Testis (tissue), 3 donors: ENCODE data around the gene RRP1. TPM values are rescaled to one million over a fixed set of nuclear protein-coding genes. Genes with fewer than 3 reads are reported as not detected.

ENCODE experiments used
- DNase-seq: peaks from one replicate; pipeline ENCODE4 v3.0.0-alpha.2; 2019
- H3K27ac ChIP-seq, 2 donors: fragments of 200-600 bp; sonication (generic); one replicate each; pipeline ENCODE4 v1.5.1; 2019
- H3K27me3 ChIP-seq: fragments of 200-600 bp; sonication (generic); one replicate; pipeline ENCODE4 v1.5.1; 2019
- H3K36me3 ChIP-seq: fragments of 200-600 bp; sonication (generic); one replicate; pipeline ENCODE4 v1.5.1; 2017; ENCODE audit warnings: low read depth; ENCODE audit errors: missing control alignments
- H3K4me1 ChIP-seq: fragments of 200-600 bp; sonication (generic); one replicate; pipeline ENCODE4 v1.5.1; 2019
- H3K4me3 ChIP-seq, 2 donors: fragments of 200-600 bp; sonication (generic); one replicate each; pipeline ENCODE4 v1.5.1; 2017 to 2019
- H3K9me3 ChIP-seq: fragments of 200-600 bp; sonication (generic); one replicate; pipeline ENCODE4 v1.5.1; 2017
- POLR2A ChIP-seq: fragments of 450-650 bp; IDR thresholded peaks from one replicate; pipeline ENCODE4 v1.6.1; 2017; ENCODE audit warnings: antibody characterized with exemption, mild to moderate bottlenecking, moderate library complexity
- WGBS, 2 donors: methylation state at CpG; one replicate each; pipeline ENCODE4 v1.1.5; 2018; 5-methylcytosine and 5-hydroxymethylcytosine counted together
- intact Hi-C: fragments of 100-400 bp; cut with DNase I; formaldehyde crosslinking; loops from one replicate; pipeline ENCODE4 v1.15.1; 2023; ENCODE audit warnings: low total_unique reads
- polyA plus RNA-seq: library from polyadenylated mRNA; stranded (reverse); fragments of 350-450 nt; fragmentation: Illumina TruSeq; extraction: RNeasy Lipid Tissue Mini Kit (QIAGEN cat#74804); gene quantifications from one replicate; pipeline ENCODE4 v1.2.3, GENCODE V29; 2014; ENCODE audit warnings: low read depth, low replicate concordance; ENCODE audit not compliant: insufficient read depth
- total RNA-seq, 2 donors: library from RNA; depleted of rRNA; stranded (reverse); fragments of >200 nt; gene quantifications; one replicate each; pipeline ENCODE4 v1.2.3, GENCODE V29; 2016
- TF ChIP-seq, protein P1 (sequence below), 3 experiments: fragments of 450-650 bp in 2 of 3; fragments of 200-600 bp in 1 of 3; sonication (generic) in 1 of 3; IDR thresholded peaks; one replicate each; pipeline ENCODE4 v1.5.1; 2016 to 2019; ENCODE audit warnings: antibody characterized with exemption in 3 of 3, mild to moderate bottlenecking in 2 of 3, moderate library complexity in 1 of 3

Gene RRP1
- total and polyA plus RNA-seq, 3 donors from 2014 or later = 21.1 to 40.2 (median 33.6) TPM

DNA sequence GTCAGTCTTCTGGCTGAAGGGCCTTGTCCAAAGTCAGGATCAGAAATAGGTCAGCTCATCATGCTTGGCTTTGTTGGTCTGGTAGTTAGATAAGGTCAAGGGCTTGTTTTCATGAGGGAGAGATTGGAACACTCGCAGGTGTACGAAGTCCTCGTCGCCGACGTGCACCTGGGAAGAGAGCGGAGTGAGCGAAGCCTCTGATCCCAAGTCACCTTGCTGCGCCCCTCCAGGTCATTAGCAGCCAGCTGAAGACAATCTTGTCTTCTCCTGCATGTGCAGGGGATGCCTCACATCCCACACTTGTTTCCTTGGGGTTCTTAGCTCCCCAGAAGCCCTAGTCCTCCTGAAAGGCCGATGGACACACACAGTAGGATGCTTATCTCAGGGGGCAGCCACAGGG, 15.2 kb upstream of the RRP1 start:
- Histone ChIP-seq H3K27me3 (no peaks in the 10 kb centered on the region), H3K4me3 (no peak overlapping the region), H3K9me3 (no peaks in the 10 kb centered on the region), H3K36me3 (no peaks in the 10 kb centered on the region), H3K27ac (no peak overlapping the region), H3K4me1 (peaks cover 11% of the 10 kb centered on the region)
- TF ChIP-seq, protein P1, sequence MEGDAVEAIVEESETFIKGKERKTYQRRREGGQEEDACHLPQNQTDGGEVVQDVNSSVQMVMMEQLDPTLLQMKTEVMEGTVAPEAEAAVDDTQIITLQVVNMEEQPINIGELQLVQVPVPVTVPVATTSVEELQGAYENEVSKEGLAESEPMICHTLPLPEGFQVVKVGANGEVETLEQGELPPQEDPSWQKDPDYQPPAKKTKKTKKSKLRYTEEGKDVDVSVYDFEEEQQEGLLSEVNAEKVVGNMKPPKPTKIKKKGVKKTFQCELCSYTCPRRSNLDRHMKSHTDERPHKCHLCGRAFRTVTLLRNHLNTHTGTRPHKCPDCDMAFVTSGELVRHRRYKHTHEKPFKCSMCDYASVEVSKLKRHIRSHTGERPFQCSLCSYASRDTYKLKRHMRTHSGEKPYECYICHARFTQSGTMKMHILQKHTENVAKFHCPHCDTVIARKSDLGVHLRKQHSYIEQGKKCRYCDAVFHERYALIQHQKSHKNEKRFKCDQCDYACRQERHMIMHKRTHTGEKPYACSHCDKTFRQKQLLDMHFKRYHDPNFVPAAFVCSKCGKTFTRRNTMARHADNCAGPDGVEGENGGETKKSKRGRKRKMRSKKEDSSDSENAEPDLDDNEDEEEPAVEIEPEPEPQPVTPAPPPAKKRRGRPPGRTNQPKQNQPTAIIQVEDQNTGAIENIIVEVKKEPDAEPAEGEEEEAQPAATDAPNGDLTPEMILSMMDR (IDR thresholded peaks at IDR 0.05) = no peak
- no peak for TF ChIP-seq POLR2A
- no peak for DNase-seq
- intact Hi-C loops = no loop called here
- WGBS, 2 donors = 92 to 94% methylated on average over 4 to 10 of the region's 10 CpGs

DNA sequence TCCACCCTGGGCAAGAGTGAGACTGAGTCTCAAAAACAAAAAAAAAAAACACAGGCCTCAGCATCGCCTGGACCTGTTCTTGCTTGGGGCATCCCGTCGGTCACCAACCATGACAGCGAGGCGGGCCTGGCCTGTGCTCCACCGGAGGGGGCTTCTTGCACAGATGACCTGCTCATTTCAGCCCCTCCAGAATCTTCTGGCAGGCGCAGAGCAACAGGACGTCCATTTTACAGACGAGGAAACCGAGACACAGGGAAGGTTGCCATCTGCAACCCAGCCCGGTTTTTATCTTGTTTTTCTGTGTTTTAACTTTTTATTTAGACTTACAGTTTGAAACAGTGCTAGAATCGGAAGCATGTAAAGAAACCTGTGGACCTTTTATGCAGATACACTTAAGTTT, 14.2 kb upstream of the RRP1 start:
- H3K27ac ChIP-seq = peak overlapping the region in 1 of 2 donors; percentile 90
- no peak for TF ChIP-seq POLR2A
- TF ChIP-seq, protein P1 (IDR thresholded peaks at IDR 0.05) = no peak
- no peaks in the 10 kb centered on the region for H3K36me3 ChIP-seq
- intact Hi-C loops = no loop called here
- no peaks in the 10 kb centered on the region for H3K9me3 ChIP-seq
- no peak for DNase-seq
- WGBS, 2 donors = 49 to 62% methylated on average over 12 of the region's 12 CpGs
- H3K4me1 ChIP-seq = peaks cover 12% of the 10 kb centered on the region
- H3K4me3 ChIP-seq = peak overlapping the region; percentile 86 to 97
- H3K27me3 ChIP-seq = no peaks in the 10 kb centered on the region

DNA sequence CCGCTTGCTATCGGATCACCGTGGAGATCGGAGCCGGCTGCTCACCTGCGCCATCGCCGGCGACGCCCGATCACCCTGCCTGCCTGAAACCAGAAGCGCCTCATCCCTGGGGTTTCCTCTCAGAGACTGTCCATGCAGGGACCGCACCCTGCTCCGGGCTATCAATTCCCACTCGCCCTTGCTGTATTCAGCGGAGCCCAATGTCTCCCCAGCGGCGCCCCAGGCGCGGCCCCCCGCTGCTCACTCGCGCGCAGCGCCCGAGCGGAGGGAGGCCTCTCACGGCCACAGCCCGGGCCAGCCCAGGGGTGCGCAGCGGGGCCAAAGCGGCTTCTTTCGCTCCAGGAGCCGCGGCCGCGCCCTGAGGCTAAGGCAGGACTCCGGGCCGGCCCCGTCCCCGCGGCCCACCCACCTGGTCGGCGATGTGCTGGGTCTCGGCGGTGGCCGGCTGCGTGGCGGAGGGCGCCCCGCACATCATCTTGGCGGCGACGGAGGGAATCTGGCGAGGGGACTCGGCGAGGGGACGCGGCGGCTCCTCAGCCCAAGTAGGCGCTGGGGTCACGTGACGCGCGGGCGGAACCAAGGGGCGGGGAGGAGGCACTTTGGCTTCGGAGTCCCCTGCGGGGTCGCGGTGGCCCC, 13.5 kb upstream of the RRP1 start, which contains the start of gene CSTB:
TSS of gene CSTB (minus strand) at position 514 of the 636 bp plus-strand sequence. CDS start at position 475, 39 bp downstream.
- Histone ChIP-seq H3K4me1 (peaks cover 12% of the 10 kb centered on the region), H3K36me3 (no peaks in the 10 kb centered on the region)

GRCh38 chr21:43777953-43778352, 11.4 kb upstream of the RRP1 start:
- H3K36me3 ChIP-seq = no peaks in the 10 kb centered on the region
- H3K9me3 ChIP-seq = no peaks in the 10 kb centered on the region
- TF ChIP-seq, protein P1 (IDR thresholded peaks at IDR 0.05) = no peak
- TF ChIP-seq POLR2A = no peak
- intact Hi-C loops = no loop called here
- peak overlapping the region; percentile 53 to 64 for H3K27ac ChIP-seq
- peaks cover 12% of the 10 kb centered on the region for H3K4me1 ChIP-seq
- H3K27me3 ChIP-seq = no peaks in the 10 kb centered on the region
- no peak for DNase-seq
- no peak overlapping the region for H3K4me3 ChIP-seq
- 87 to 100% methylated on average over 3 to 5 of the region's 5 CpGs for WGBS, 2 donors

More for the DNA sequence above, 13.5 kb upstream of the RRP1 start, which contains the start of gene CSTB:
- Histone ChIP-seq H3K9me3 (no peaks in the 10 kb centered on the region), H3K27ac (peak within 1 kb of the TSS; percentile 86 to 90), H3K27me3 (no peaks in the 10 kb centered on the region), H3K4me3 (peak within 1 kb of the TSS; percentile 86 to 97)
- intact Hi-C loops = no loop called here
- WGBS, 2 donors = 0% methylated on average over 11 to 55 of the region's 71 CpGs
- peak; percentile 90 for DNase-seq
- TF ChIP-seq, protein P1 (IDR thresholded peaks at IDR 0.05) = no peak
- TF ChIP-seq POLR2A = no peak
